ENCODE results near the gene NDRG3. TPM values are rescaled to one million over a fixed set of nuclear protein-coding genes. Genes with fewer than 3 reads are reported as not detected.

NDRG3 gene
- total and polyA plus RNA-seq, 2 of the 8 experiments (the other 6 are each of a cell fraction or from before 2014, with no cell fraction given): 25.7 to 32.3 TPM

GRCh38 chr20:36624944-36625324, 121.0 kb downstream of the NDRG3 start (continued):
- no peak for TF ChIP-seq RNF2 (IDR thresholded peaks at IDR 0.05; ENCODE audit: borderline replicate concordance, low read depth, low read length, missing control alignments, poor library complexity, severe bottlenecking)
- TF ChIP-seq EP300 (IDR thresholded peaks at IDR 0.05; ENCODE audit: borderline replicate concordance in 1 of 2, low read depth in 2 of 2, low read length in 2 of 2): no peak
- TF ChIP-seq CEBPB (IDR thresholded peaks at IDR 0.05; ENCODE audit: low read depth, low read length): no peak
- TF ChIP-seq BRCA1 (IDR thresholded peaks at IDR 0.05; ENCODE audit: low read depth, low read length): no peak
- TF ChIP-seq KDM5A (IDR thresholded peaks at IDR 0.05; ENCODE audit: low read length): no peak
- no peak for TF ChIP-seq CTBP2 (IDR thresholded peaks at IDR 0.05; ENCODE audit: borderline replicate concordance, insufficient read depth, insufficient read length, low read length)

Measured in H1 (cell line).